ENCODE results near the gene ZNF385D.

- TF ChIP-seq, protein P1, sequence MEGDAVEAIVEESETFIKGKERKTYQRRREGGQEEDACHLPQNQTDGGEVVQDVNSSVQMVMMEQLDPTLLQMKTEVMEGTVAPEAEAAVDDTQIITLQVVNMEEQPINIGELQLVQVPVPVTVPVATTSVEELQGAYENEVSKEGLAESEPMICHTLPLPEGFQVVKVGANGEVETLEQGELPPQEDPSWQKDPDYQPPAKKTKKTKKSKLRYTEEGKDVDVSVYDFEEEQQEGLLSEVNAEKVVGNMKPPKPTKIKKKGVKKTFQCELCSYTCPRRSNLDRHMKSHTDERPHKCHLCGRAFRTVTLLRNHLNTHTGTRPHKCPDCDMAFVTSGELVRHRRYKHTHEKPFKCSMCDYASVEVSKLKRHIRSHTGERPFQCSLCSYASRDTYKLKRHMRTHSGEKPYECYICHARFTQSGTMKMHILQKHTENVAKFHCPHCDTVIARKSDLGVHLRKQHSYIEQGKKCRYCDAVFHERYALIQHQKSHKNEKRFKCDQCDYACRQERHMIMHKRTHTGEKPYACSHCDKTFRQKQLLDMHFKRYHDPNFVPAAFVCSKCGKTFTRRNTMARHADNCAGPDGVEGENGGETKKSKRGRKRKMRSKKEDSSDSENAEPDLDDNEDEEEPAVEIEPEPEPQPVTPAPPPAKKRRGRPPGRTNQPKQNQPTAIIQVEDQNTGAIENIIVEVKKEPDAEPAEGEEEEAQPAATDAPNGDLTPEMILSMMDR (IDR thresholded peaks at IDR 0.05 in 4 of 5, conservative IDR thresholded peaks at IDR 0.05 in 1 of 5): no peak
- no peak for TF ChIP-seq POLR2A (IDR thresholded peaks at IDR 0.05)
Observed at GRCh38 chr3:21729888-21730459, 21.0 kb downstream of the ZNF385D start.

All from gastrocnemius medialis (tissue), 4 donors.